GM12873 (cell line): ENCODE results near the gene MKRN1.

Source experiments
- CTCF ChIP-seq: IDR thresholded peaks from 2 replicates; pipeline ENCODE4 v1.5.1; 2012; ENCODE audit warnings: low read depth, mild to moderate bottlenecking, moderate library complexity, low read length, control low read depth; ENCODE audit not compliant: insufficient read depth; ENCODE audit errors: missing control alignments

MKRN1 gene

GRCh38 chr7:140454657-140455015, 24.7 kb downstream of the MKRN1 start:
- TF ChIP-seq CTCF: no peak

- no peak for TF ChIP-seq CTCF
Measured at GRCh38 chr7:140453273-140453672, 26.0 kb downstream of the MKRN1 start.

GRCh38 chr7:140451716-140452115, 27.6 kb downstream of the MKRN1 start:
- no peak for TF ChIP-seq CTCF

GRCh38 chr7:140448781-140449480, 30.4 kb downstream of the MKRN1 start:
- no peak for TF ChIP-seq CTCF

GRCh38 chr7:140447841-140448240, 31.5 kb downstream of the MKRN1 start:
- TF ChIP-seq CTCF: no peak

GRCh38 chr7:140446467-140446866, 32.8 kb downstream of the MKRN1 start:
- no peak for TF ChIP-seq CTCF

DNA sequence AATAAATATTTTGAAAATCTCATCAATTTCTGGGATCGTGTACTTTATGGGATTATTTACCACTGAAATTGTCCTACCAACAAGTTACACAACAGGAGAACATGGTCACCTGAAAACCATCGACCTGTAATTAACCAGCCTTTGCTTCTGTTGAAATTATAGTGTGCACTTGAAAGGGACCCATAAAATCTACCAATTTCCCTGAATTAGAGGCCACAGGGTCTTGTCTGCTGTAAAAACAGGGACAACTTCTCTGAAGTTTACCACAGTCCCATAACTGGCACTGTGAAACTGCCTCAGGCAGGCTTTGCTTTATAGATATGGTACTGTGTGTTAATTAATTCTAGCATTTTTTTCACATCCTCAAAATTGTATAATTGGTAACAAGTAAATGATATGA, 37.8 kb downstream of the MKRN1 start:
- no peak for TF ChIP-seq CTCF
